Measurements from ENCODE around the gene DICER1. TPM values are rescaled to one million over a fixed set of nuclear protein-coding genes. Genes with fewer than 3 reads are reported as not detected.

The DICER1 gene
- total RNA-seq, 1 experiment from 2014 or later, result 48.0 TPM

- in situ Hi-C loops (cut with HindIII; ENCODE audit: low sequenced_read_pairs), result no loop called here
- no peak for DNase-seq (ENCODE audit: low spot score)
These were observed 26.8 kb downstream of the DICER1 start for GRCh38 chr14:95130549-95130948.

DNA sequence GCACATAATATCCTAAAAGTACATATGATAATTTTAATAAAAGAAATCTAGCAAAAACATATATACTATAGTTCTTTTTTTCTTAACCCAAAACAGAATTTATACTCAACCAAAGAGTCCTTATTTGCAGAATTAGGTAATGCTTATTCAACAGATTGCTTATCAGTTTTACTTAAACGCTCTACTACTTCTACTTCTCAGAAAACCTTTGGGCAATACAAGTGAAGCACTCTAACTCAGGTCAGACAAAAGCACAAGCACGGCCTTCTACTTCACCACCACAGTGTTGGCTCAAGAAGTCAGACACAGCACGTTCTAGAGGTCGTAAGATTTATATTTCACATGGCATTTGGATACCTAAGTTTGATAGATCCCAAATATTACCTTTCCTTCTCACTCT lies 29.2 kb downstream of the DICER1 start:
- in situ Hi-C loops (cut with HindIII; ENCODE audit: low sequenced_read_pairs), result no loop called here
- no peak for DNase-seq (ENCODE audit: low spot score)

DNA sequence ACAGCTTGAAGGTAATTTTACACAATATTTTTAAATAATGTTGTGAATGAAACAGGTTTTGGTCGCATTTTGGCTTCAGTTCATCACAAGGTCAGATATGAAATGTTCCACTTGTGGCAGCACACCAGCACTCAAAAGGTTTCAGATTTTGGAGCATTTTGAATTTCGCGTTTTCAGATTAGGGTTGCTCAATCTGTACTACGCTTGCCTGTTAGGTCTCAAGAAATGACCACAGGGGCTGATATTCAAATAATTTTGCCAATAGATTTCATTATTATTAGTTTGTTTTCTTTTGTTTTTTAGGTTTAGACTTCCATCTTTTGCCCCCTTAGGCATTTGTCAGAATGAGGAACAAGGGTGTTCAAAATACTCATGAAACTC lies 29.8 kb downstream of the DICER1 start:
- no peak for DNase-seq (ENCODE audit: low spot score)
- in situ Hi-C loops (cut with HindIII; ENCODE audit: low sequenced_read_pairs), result no loop called here

DNA sequence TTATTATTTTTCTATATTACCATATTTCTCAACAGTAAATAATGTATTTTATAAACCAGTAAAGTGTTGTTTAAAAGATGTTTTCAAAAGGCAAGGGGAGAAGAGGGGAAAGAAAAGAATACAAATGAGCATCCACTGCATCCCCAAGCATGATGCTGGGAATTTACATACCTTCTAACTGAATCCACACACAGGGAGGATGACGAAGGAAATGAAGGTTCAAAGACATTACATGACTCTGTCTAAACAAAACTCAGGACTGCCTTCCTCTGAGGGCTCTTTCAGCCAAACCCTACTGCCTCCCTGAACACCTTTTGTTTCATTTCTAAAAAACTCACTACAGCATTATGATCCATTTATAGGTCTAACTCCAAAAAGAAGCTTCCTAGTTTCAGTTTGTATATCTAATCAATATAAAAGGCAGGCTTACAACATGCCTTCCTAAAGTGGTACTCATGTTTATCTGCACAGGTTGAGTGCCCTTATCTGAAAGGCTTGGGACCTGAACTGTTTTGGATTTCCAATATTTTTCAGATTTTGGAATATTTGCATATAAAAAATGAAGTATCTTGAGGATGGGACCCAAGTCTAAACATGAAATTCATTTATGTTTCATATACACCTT lies 30.3 kb downstream of the DICER1 start:
- in situ Hi-C loops (cut with HindIII; ENCODE audit: low sequenced_read_pairs), result no loop called here

DNA sequence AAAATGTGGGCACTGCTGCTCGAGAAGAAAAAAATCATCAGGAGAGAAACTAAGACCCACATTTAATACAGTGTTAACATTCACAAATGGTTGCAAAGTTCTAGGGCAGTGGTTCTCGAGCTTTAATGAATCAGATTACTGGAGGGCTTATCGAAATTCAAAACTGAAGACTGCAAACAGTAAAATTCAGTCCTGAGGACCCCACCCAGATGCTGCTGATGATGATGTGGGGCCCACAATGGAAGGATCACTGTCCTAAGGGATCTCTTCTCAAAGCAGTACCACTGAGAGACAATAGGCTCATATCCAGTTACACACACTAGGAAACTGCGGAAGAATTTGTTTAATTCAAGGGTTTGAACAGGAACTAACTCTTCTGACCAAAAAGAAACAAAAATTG lies 31.4 kb downstream of the DICER1 start:
- DNase-seq (ENCODE audit: low spot score), result no peak
- in situ Hi-C loops (cut with HindIII; ENCODE audit: low sequenced_read_pairs), result no loop called here

More for the DNA sequence above, 30.3 kb downstream of the DICER1 start:
- DNase-seq (ENCODE audit: low spot score), result no peak

DNA sequence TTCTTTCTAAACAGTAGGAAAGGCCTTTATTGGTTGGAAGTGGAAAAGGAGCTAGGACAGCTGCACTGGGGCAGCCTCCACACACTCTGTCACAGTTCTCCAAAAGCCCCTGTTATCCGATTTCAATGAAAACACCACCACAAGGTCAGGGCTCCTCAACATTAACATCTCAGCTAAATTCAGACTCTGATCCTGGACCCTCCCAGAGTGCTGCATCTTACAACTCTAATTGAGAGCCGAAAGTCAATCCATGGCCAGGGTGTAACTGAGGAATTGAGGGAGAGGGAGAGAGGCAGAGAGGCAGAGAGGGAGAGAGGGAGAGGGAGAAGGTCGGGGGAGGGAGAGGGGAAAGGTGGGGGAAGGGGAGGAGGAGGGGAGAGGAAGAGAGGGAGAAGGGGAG lies 32.1 kb downstream of the DICER1 start:
- no peak for DNase-seq (ENCODE audit: low spot score)
- in situ Hi-C loops (cut with HindIII; ENCODE audit: low sequenced_read_pairs), result no loop called here

DNA sequence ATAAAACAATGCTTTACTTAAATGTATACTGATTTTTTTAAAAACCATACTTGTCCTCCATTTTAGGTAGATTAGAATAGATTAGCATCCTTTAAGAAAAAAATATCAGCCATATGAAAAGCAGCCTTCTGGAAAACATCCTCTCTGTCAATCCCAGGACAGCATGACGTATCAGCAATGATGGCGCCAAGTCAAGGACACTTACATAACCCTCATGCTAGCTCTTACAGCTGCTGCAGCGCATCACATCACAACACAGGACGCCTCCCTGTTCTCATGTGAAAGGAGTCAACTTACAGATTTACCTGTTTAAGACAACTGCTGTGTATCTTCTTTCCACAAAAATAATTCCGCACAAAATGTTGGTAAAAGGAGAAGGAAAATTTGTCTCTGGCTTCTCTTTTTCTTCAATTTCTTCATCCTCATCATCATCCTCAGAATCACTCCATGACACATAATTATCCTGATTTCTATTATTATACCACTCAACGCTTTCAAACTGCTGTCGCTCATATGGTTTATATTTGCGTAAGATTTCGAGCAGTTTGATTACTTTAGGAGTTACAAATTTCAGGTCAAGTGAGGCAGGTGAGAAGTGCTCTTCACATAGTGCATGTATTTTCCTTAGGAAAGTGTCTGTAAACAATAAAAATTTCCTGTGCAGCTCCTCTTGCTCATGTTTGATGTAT lies 33.3 kb downstream of the DICER1 start:
- in situ Hi-C loops (cut with HindIII; ENCODE audit: low sequenced_read_pairs), result no loop called here
- peak; percentile 39 for DNase-seq (ENCODE audit: low spot score)

- in situ Hi-C loops (cut with HindIII; ENCODE audit: low sequenced_read_pairs), result no loop called here
- DNase-seq (ENCODE audit: low spot score), result no peak
These were observed 34.7 kb downstream of the DICER1 start for GRCh38 chr14:95122621-95122945.

GRCh38 chr14:95121911-95122620 lies 35.3 kb downstream of the DICER1 start:
- in situ Hi-C loops (cut with HindIII; ENCODE audit: low sequenced_read_pairs), result no loop called here

GRCh38 chr14:95119336-95119735 lies 38.0 kb downstream of the DICER1 start:
- in situ Hi-C loops (cut with HindIII; ENCODE audit: low sequenced_read_pairs), result no loop called here
- DNase-seq (ENCODE audit: low spot score), result peak; percentile 32

More at GRCh38 chr14:95121911-95122620, 35.3 kb downstream of the DICER1 start:
- DNase-seq (ENCODE audit: low spot score), result no peak

- DNase-seq (ENCODE audit: low spot score), result no peak
- in situ Hi-C loops (cut with HindIII; ENCODE audit: low sequenced_read_pairs), result no loop called here
These were observed 39.2 kb downstream of the DICER1 start for GRCh38 chr14:95117937-95118721.

GRCh38 chr14:95113476-95113875 lies 43.9 kb downstream of the DICER1 start:
- in situ Hi-C loops (cut with HindIII; ENCODE audit: low sequenced_read_pairs), result no loop called here
- no peak for DNase-seq (ENCODE audit: low spot score)

DNA sequence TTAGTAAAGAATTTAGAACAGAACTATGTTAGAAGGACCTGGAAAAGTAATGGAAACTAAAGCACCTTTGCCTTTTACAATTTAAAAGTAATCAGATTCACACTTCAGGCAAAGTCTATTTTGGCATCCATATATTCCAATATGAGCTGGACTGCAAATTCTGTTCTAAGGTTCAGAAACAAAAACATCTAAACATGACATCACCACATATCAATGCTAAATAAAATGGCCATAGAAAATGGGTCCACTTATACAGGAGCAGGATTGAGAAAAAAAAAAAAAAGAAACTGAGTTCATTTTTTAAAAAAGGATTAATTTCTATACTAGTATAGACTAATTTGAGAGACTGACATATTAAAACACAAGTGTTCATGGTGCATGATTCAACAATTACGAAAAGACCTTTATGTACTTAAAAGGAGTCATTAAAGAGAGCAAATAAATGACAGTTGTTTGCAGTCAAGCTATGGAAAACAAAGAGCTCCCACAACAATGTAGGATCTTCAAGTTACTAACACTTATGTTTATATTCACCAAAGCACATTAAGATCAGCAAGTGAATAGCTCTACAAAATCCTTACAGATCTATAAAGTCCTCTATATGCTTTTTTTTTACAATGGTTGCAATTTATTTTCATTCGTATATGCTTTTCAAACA lies 45.7 kb downstream of the DICER1 start:
- no peak for DNase-seq (ENCODE audit: low spot score)
- in situ Hi-C loops (cut with HindIII; ENCODE audit: low sequenced_read_pairs), result no loop called here

DNA sequence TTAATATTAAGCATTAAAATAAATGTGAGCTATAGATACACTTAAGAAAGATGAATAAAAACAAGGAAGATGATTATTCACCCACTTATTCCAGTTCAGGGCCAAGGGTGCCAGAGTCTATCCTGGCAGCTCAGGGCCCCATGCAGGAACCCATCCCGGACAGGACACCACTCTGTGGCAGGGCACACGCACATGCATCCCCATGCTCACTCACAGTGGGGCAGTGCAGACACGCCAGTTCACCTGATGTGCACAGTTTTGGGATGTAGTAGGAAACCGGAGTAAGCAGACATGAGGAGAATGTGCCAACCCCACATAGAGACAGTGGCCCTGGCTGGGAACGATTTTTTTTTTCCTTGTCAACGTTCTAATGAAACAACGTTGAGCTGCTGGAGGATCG lies 47.2 kb downstream of the DICER1 start:
- no peak for DNase-seq (ENCODE audit: low spot score)
- in situ Hi-C loops (cut with HindIII; ENCODE audit: low sequenced_read_pairs), result no loop called here

DNA sequence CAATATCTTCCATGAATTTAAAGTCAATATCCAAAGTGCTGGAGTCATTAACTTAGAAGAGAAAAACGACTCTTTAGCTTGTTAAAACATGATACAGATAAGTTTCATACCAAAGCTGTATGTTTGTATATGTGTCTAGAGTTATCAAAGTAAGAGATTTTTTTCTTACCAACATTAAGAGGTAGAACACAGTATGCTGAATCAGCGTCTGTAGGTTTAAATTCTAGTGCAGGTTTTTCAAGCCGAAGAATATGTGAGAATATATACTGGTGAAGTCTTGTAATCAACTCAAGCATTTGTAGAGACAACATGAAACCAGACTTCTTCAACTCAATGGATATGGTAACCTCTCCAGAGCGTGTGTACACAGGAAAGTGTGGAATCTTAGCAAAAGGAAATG lies 49.6 kb downstream of the DICER1 start:
- in situ Hi-C loops (cut with HindIII; ENCODE audit: low sequenced_read_pairs), result no loop called here
- DNase-seq (ENCODE audit: low spot score), result no peak

DNA sequence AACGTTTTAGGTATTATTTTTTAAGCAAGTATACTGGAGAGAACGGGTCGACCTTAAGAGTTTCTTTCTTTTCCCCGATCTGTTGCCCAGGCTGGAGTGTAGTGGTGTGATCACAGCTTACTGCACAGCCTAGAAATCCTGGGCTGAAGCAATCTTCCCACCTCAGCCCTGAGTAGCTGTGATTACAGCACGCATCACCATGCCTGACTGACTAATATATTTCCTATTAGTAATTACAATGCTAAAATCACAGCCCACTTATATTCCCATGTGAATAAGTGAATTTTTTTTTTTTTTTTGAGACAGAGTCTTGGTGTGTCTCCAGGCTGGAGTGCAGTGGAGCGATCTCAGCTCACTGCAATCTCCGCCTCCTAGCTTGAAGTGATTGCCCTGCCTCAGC lies 50.4 kb downstream of the DICER1 start:
- in situ Hi-C loops (cut with HindIII; ENCODE audit: low sequenced_read_pairs), result no loop called here
- DNase-seq (ENCODE audit: low spot score), result no peak

DNA sequence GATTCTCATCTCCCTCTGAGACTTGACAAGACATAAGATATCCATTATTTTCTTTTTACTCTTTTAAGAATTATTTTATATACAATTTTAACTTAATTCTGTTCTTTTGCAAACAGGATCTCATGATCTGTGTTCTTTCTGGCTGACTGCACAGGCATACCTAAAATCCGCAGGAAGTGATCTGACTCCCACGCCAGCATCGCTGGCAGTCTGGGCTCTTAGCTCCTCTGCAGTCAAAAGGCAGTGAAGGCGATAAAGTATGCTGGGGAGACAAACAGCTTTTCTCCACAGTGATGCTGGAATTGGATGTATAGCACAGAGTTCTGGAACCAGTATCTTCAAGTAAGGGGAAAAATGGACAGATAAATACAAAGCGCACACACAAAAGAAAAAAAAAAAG lies 52.4 kb downstream of the DICER1 start:
- in situ Hi-C loops (cut with HindIII; ENCODE audit: low sequenced_read_pairs), result no loop called here
- DNase-seq (ENCODE audit: low spot score), result peak; percentile 30

- no peak for DNase-seq (ENCODE audit: low spot score)
- in situ Hi-C loops (cut with HindIII; ENCODE audit: low sequenced_read_pairs), result no loop called here
These were observed 54.7 kb downstream of the DICER1 start for GRCh38 chr14:95102680-95103044.
